Brain microvascular endothelial cell (primary cell): ENCODE data around the gene KIFBP.

Experiments used
- DNase-seq: peaks from one replicate; pipeline ENCODE4 v3.0.0-alpha.2; 2020
- H3K27ac ChIP-seq: fragments of 250-450 bp; sonication (Bioruptor Pico); 2 replicates; pipeline ENCODE4 v1.5.1; 2020; ENCODE audit warnings: mild to moderate bottlenecking, moderate library complexity
- H3K27me3 ChIP-seq: fragments of 250-450 bp; sonication (Bioruptor Pico); replicated peaks from 2 replicates; pipeline ENCODE4 v1.5.1; 2020; ENCODE audit warnings: mild to moderate bottlenecking
- H3K36me3 ChIP-seq: fragments of 250-450 bp; sonication (Bioruptor Pico); replicated peaks from 2 replicates; pipeline ENCODE4 v1.5.1; 2020; ENCODE audit warnings: mild to moderate bottlenecking
- H3K4me3 ChIP-seq: 2 replicates; pipeline ENCODE4 v1.5.1; 2011; ENCODE audit warnings: low read depth, mild to moderate bottlenecking, control low read depth, low read length, moderate library complexity
- CTCF ChIP-seq: IDR thresholded peaks from 2 replicates; pipeline ENCODE4 v1.5.1; 2011; ENCODE audit warnings: low read depth, mild to moderate bottlenecking, moderate library complexity, low read length, control low read depth, inconsistent platforms; ENCODE audit errors: missing control alignments
- in situ Hi-C: cut with HindIII; loops from 2 replicates; pipeline ENCODE4 v1.10.0; 2017; ENCODE audit warnings: low sequenced_read_pairs, low pct_ligation_motif_present

The KIFBP gene

GRCh38 chr10:69043931-69044531 lies 55.4 kb downstream of the KIFBP start:
- Histone ChIP-seq H3K4me3 (no peak overlapping the region), H3K36me3 (no peaks in the 10 kb centered on the region), H3K27me3 (no peaks in the 10 kb centered on the region), H3K27ac (no peak overlapping the region)
- in situ Hi-C loops = no loop called here
- no peak for DNase-seq
- TF ChIP-seq CTCF = no peak

GRCh38 chr10:69044546-69044945 lies 55.9 kb downstream of the KIFBP start:
- H3K27me3 ChIP-seq = no peaks in the 10 kb centered on the region
- H3K4me3 ChIP-seq = no peak overlapping the region
- no peak for TF ChIP-seq CTCF
- in situ Hi-C loops = no loop called here
- H3K27ac ChIP-seq = no peak overlapping the region
- H3K36me3 ChIP-seq = no peaks in the 10 kb centered on the region
- no peak for DNase-seq

- no peaks in the 10 kb centered on the region for H3K36me3 ChIP-seq
- H3K4me3 ChIP-seq = no peak overlapping the region
- no peak for TF ChIP-seq CTCF
- no peak overlapping the region for H3K27ac ChIP-seq
- no peaks in the 10 kb centered on the region for H3K27me3 ChIP-seq
- DNase-seq = peak; percentile 17
- in situ Hi-C loops = no loop called here
These were observed 57.1 kb downstream of the KIFBP start for GRCh38 chr10:69045441-69046300.

GRCh38 chr10:69047111-69047832 lies 58.7 kb downstream of the KIFBP start:
- no peak for TF ChIP-seq CTCF
- Histone ChIP-seq H3K27me3 (no peaks in the 10 kb centered on the region), H3K27ac (no peak overlapping the region), H3K36me3 (no peaks in the 10 kb centered on the region), H3K4me3 (no peak overlapping the region)
- in situ Hi-C loops = no loop called here
- DNase-seq = no peak

GRCh38 chr10:69048103-69048502 lies 59.5 kb downstream of the KIFBP start:
- Histone ChIP-seq H3K27ac (no peak overlapping the region), H3K36me3 (no peaks in the 10 kb centered on the region), H3K4me3 (no peak overlapping the region), H3K27me3 (no peaks in the 10 kb centered on the region)
- DNase-seq = peak; percentile 39
- no peak for TF ChIP-seq CTCF
- in situ Hi-C loops = no loop called here
